ENCODE results near the gene RHO. TPM values are rescaled to one million over a fixed set of nuclear protein-coding genes. Genes with fewer than 3 reads are reported as not detected.

The RHO gene
- total RNA-seq, 1 experiment from 2014 or later = not detected

GRCh38 chr3:129567176-129567705 lies 38.8 kb downstream of the RHO start:
- H3K36me3 ChIP-seq (ENCODE audit: control insufficient read depth in 1 of 2, insufficient read depth in 2 of 2, low read length in 2 of 2) = no peaks in the 10 kb centered on the region
- H3K4me2 ChIP-seq (ENCODE audit: low read length) = no peak overlapping the region
- no peaks in the 10 kb centered on the region for H3K27me3 ChIP-seq (ENCODE audit: insufficient read depth, low read length)
- no peak overlapping the region for H3K27ac ChIP-seq (ENCODE audit: low read depth, low read length)
- no peaks in the 10 kb centered on the region for H3K9me2 ChIP-seq (ENCODE audit: insufficient read depth)
- ChIA-PET POLR2A (no interaction called here), CTCF (no interaction called here), RAD21 (ENCODE audit: low non-redundant PET in 1 of 2, low total read pairs in 2 of 2, uncharacterized antibody in 2 of 2, unreplicated experiment in 2 of 2) (no interaction called here)
- ATAC-seq (no peak), DNase-seq (ENCODE audit: low read depth, low spot score) (no peak)
- H3K9ac ChIP-seq (ENCODE audit: low read length) = no peak overlapping the region
- BruUV-seq (replicated peaks) = no TSS peak
- no peaks in the 10 kb centered on the region for H3K9me3 ChIP-seq (ENCODE audit: control insufficient read depth in 1 of 2, insufficient read depth in 1 of 2, low read depth in 1 of 2, low read length in 2 of 2)
- no peak for TF ChIP-seq ZNF274 (IDR thresholded peaks at IDR 0.05; ENCODE audit: low read depth, low read length)
- TF ChIP-seq ATF3 (IDR thresholded peaks at IDR 0.05) = no peak
- TF ChIP-seq ZFX (IDR thresholded peaks at IDR 0.05) = no peak
- no peak for TF ChIP-seq CBX3 (IDR thresholded peaks at IDR 0.05; ENCODE audit: low read depth)
- TF ChIP-seq MAX (IDR thresholded peaks at IDR 0.05) = no peak
- TF ChIP-seq YY1 (IDR thresholded peaks at IDR 0.05; ENCODE audit: extremely low read depth, insufficient replicate concordance, low read depth, low read length) = no peak
- no peak for TF ChIP-seq EZH2 (IDR thresholded peaks at IDR 0.05)
- TF ChIP-seq CTCF (IDR thresholded peaks at IDR 0.05 in 2 of 3, conservative IDR thresholded peaks at IDR 0.05 in 1 of 3; ENCODE audit: borderline replicate concordance in 1 of 3, insufficient read depth in 1 of 3, low read depth in 2 of 3, low read length in 2 of 3) = no peak
- H4K20me1 ChIP-seq (ENCODE audit: insufficient read depth) = no peaks in the 10 kb centered on the region
- H3K79me2 ChIP-seq (ENCODE audit: insufficient read depth, low read length) = no peaks in the 10 kb centered on the region
- no peak overlapping the region for H3K4me3 ChIP-seq (replicated peaks in 1 of 2; ENCODE audit: low read depth in 1 of 2, low read length in 2 of 2)
- H3K4me1 ChIP-seq (ENCODE audit: control insufficient read depth in 1 of 2, insufficient read depth in 2 of 2, low read length in 2 of 2) = no peaks in the 10 kb centered on the region
- intact Hi-C loops (cut with micrococcal nuclease) = no loop called here
- no peak overlapping the region for H2AFZ ChIP-seq (ENCODE audit: low read depth, low read length, poor library complexity, severe bottlenecking)

All from HCT116 (cell line).